GM12878 (cell line): ENCODE results near the gene METRN. TPM values are rescaled to one million over a fixed set of nuclear protein-coding genes. Genes with fewer than 3 reads are reported as not detected.
A peak's percentile ranks its signal among the peaks of the same experiment; 100 is the strongest.

Source experiments
- ATAC-seq: fragments of 200-7000 bp; cut with Tn5 transposase; 3 replicates; pipeline ENCODE4 v1.9.1; 2020; ENCODE audit warnings: mild to moderate bottlenecking, moderate library complexity
- BruUV-seq: library from RNA; stranded (reverse); fragments of 400-500 nt; replicated peaks from 2 replicates; lab custom pipeline; 2021; lab: Mats Ljungman, UMichigan
- CTCF ChIA-PET: fragments of 300-600 bp; sonication (Branson Sonifier 250); formaldehyde crosslinking; extraction: SDS; loops from one replicate; lab custom pipeline; 2021; ENCODE audit warnings: inconsistent platforms; lab: Yijun Ruan, JAX
- POLR2A ChIA-PET: fragments of 350-600 bp; formaldehyde crosslinking; extraction: SDS; loops from one replicate; lab custom pipeline; 2021; ENCODE audit warnings: inconsistent platforms; lab: Charles Lee
- RAD21 ChIA-PET: fragments of 300-600 bp; sonication (Branson Sonifier 250); formaldehyde crosslinking; loops from one replicate; lab custom pipeline; 2023; ENCODE audit warnings: antibody characterized with exemption; ENCODE audit not compliant: unreplicated experiment; lab: Charles Lee
- SMC1A ChIA-PET: fragments of 300-600 bp; sonication (Branson Sonifier 250); formaldehyde crosslinking; loops from one replicate; lab custom pipeline; 2023; ENCODE audit not compliant: unreplicated experiment, uncharacterized antibody; lab: Charles Lee
- DNase-seq: peaks from one replicate; pipeline ENCODE4 v3.0.0-alpha.2; 2011; ENCODE audit warnings: low read depth, low spot score
- FAIRE-seq: peaks from 3 replicates; lab custom pipeline; 2011; peaks lifted over from hg19 to GRCh38; lab: Jason Lieb, UNC
- H2AFZ ChIP-seq: 2 replicates; pipeline ENCODE4 v1.6.0; 2011; ENCODE audit warnings: low read depth, low read length, control low read depth; ENCODE audit not compliant: control insufficient read depth
- H3K27ac ChIP-seq: 2 replicates; pipeline ENCODE4 v1.5.1; 2011; ENCODE audit warnings: control low read depth; ENCODE audit not compliant: control insufficient read depth, insufficient read depth
- H3K27me3 ChIP-seq, 2 experiments: replicated peaks in 1 of 2; 2 replicates each; pipeline versions ENCODE4 v1.6.0 to v1.6.1; 2011; ENCODE audit warnings: low read length in 1 of 2; ENCODE audit not compliant: control insufficient read depth in 2 of 2, insufficient read depth in 2 of 2
- H3K36me3 ChIP-seq, 2 experiments: 2 replicates each; pipeline ENCODE4 v1.5.1; 2011; ENCODE audit warnings: low read length in 1 of 2; ENCODE audit not compliant: control insufficient read depth in 2 of 2, insufficient read depth in 2 of 2
- H3K4me1 ChIP-seq: 2 replicates; pipeline ENCODE4 v1.6.1; 2011; ENCODE audit warnings: mild to moderate bottlenecking, low read length, moderate library complexity, mixed read lengths; ENCODE audit not compliant: control insufficient read depth, insufficient read depth
- H3K4me2 ChIP-seq: 2 replicates; pipeline ENCODE4 v1.6.0; 2011; ENCODE audit warnings: control low read depth; ENCODE audit not compliant: control insufficient read depth, insufficient read depth
- H3K4me3 ChIP-seq: fragments of 200-600 bp; sonication (generic); 2 replicates; pipeline ENCODE4 v1.5.1; 2016
- H3K79me2 ChIP-seq: 2 replicates; pipeline ENCODE4 v1.6.0; 2011; ENCODE audit warnings: low read length; ENCODE audit not compliant: control insufficient read depth, insufficient read depth
- H3K9ac ChIP-seq: 2 replicates; pipeline ENCODE4 v1.8.0; 2011; ENCODE audit warnings: low read length, control low read depth, mixed read lengths; ENCODE audit not compliant: control insufficient read depth, insufficient read depth
- H3K9me3 ChIP-seq: replicated peaks from 3 replicates; pipeline ENCODE4 v1.5.1; 2011; ENCODE audit warnings: mild to moderate bottlenecking, low read length; ENCODE audit not compliant: control insufficient read depth, insufficient read depth
- H4K20me1 ChIP-seq: 2 replicates; pipeline ENCODE4 v1.6.0; 2011; ENCODE audit not compliant: control insufficient read depth, insufficient read depth
- CBX3 ChIP-seq: fragments of 200-600 bp; sonication (generic); IDR thresholded peaks from 2 replicates; pipeline ENCODE4 v1.6.1; 2016; ENCODE audit warnings: low read depth, borderline replicate concordance
- CREM ChIP-seq: IDR thresholded peaks from 2 replicates; pipeline ENCODE4 v1.6.1; 2014; ENCODE audit warnings: antibody characterized with exemption, low read depth
- JUNB ChIP-seq: IDR thresholded peaks from 2 replicates; pipeline ENCODE4 v1.6.1; 2016; ENCODE audit warnings: antibody characterized with exemption, mild to moderate bottlenecking
- MAX ChIP-seq: IDR thresholded peaks from 2 replicates; pipeline ENCODE4 v1.6.1; 2012; ENCODE audit warnings: low read depth, low read length, improper control_type of control experiment
- MYB ChIP-seq: fragments of 150-350 bp; IDR thresholded peaks from 2 replicates; pipeline ENCODE4 v1.6.1; 2014; ENCODE audit warnings: mild to moderate bottlenecking, low read depth, low read length, borderline replicate concordance
- REST ChIP-seq: IDR thresholded peaks from 2 replicates; pipeline ENCODE4 v1.6.1; 2012; ENCODE audit warnings: mild to moderate bottlenecking, low read depth, low read length
- RFX5 ChIP-seq: IDR thresholded peaks from 2 replicates; pipeline ENCODE4 v1.6.1; 2011; ENCODE audit warnings: low read depth, low read length, improper control_type of control experiment
- TARDBP ChIP-seq: IDR thresholded peaks from 2 replicates; pipeline ENCODE4 v1.6.1; 2016; ENCODE audit warnings: borderline replicate concordance
- ZBTB11 ChIP-seq: fragments of 450-650 bp; formaldehyde crosslinking; IDR thresholded peaks from 2 replicates; pipeline ENCODE4 v1.5.0; 2022; ENCODE audit warnings: mild to moderate bottlenecking, missing genetic modification characterization
- WGBS: methylation state at CpG from one replicate; pipeline ENCODE4 v1.1.6; 2016; ENCODE audit warnings: low lambda C conversion rate; ENCODE audit not compliant: insufficient replicate concordance, insufficient coverage; ENCODE audit errors: missing lambda C conversion rate; 5-methylcytosine and 5-hydroxymethylcytosine counted together
- in situ Hi-C: fragments of 300-500 bp; cut with MboI; formaldehyde crosslinking; loops from 9 replicates; pipeline ENCODE4 v1.14.3; 2018; ENCODE audit warnings: mixed read lengths
- intact Hi-C: fragments of 100-400 bp; cut with micrococcal nuclease; formaldehyde crosslinking; loops from one replicate; pipeline ENCODE4 v1.14.2; 2022; ENCODE audit not compliant: unreplicated experiment
- polyA plus RNA-seq, 11 experiments: library from polyadenylated mRNA; depleted of rRNA in 4 of 11; unstranded in 6 of 11; stranded (reverse) in 5 of 11; fragments of >200 nt; fragmentation: Nextera tagmentation in 4 of 11; fragmentation: Illumina TruSeq in 1 of 11; extraction: Ambion mirVana in 4 of 11; extraction: Trizol in 1 of 11; gene quantifications; 1 replicate in 1 of 11; 2 replicates in 10 of 11; pipeline versions ENCODE4 v1.2.1 to v1.2.3, GENCODE V29; 2011 to 2016; ENCODE audit warnings: inconsistent platforms in 2 of 11, missing spikeins in 2 of 11, low read depth in 1 of 11
- total RNA-seq, 4 experiments: library from RNA; depleted of rRNA in 3 of 4; stranded (reverse); fragments of >200 nt in 3 of 4; fragmentation: Illumina TruSeq in 1 of 4; extraction: Trizol in 1 of 4; gene quantifications; 2 replicates each; pipeline versions ENCODE4 v1.2.1 to v1.2.3, GENCODE V29; 2013 to 2021

METRN gene
- total and polyA plus RNA-seq, 10 of the 15 experiments (the other 5 are each of a cell fraction or from before 2014, with no cell fraction given): 0.11 to 12.8 (median 1.1) TPM; not detected in 1

GRCh38 chr16:727291-727977 is 12.5 kb downstream of the METRN start (continued):
- TF ChIP-seq CBX3: no peak
- TF ChIP-seq TARDBP: no peak
- TF ChIP-seq MYB: no peak
- no peak; the same call in 1 of the 2 replicates for TF ChIP-seq MAX

GRCh38 chr16:728131-728889 is 13.4 kb downstream of the METRN start:
- Histone ChIP-seq H3K27ac (no peak overlapping the region), H3K4me1 (peaks cover 13% of the 10 kb centered on the region), H3K36me3 (peaks cover 2% of the 10 kb centered on the region in 2 experiments; a peak in 3 of 4 replicates), H3K9ac (peak overlapping the region; percentile 73; the same call in 1 of the 2 replicates), H3K4me2 (peak overlapping the region; percentile 90), H3K79me2 (no peaks in the 10 kb centered on the region; the same call in 1 of the 2 replicates), H3K4me3 (peak overlapping the region; percentile 65; the same call in 1 of the 2 replicates), H3K27me3 (no peaks in the 10 kb centered on the region), H4K20me1 (no peaks in the 10 kb centered on the region), H3K9me3 (no peaks in the 10 kb centered on the region), H2AFZ (no peak overlapping the region; the same call in 1 of the 2 replicates)
- ChIA-PET CTCF (no interaction called here), SMC1A (interaction anchor here (0.8 kb wide), 1 partner anchor 9 kb away, joined by 4 read pairs; no protein-coding TSS in a partner anchor), RAD21 (interaction anchor here (0.7 to 1.5 kb wide), 5 partner anchors 8 to 995 kb away, joined by 3 to 8 read pairs (median 4); partner anchors contain the start of genes CHTF18 and RPUSD1), POLR2A (interaction anchor here (1.1 to 6.3 kb wide), 4 partner anchors 8 to 92 kb away, joined by 3 to 60 read pairs (median 7); partner anchors contain the start of gene CIAO3)
- under 1% methylated on average over 49 of the region's 80 CpGs for WGBS
- in situ Hi-C loops (no loop called here), intact Hi-C loops (no loop called here)
- DNase-seq (no peak), ATAC-seq (peak; percentile 68), FAIRE-seq (no peak)
- no TSS peak for BruUV-seq
- TF ChIP-seq JUNB: no peak
- TF ChIP-seq REST: no peak
- no peak for TF ChIP-seq CREM
- no peak for TF ChIP-seq ZBTB11 (CRISPR knock-in tag)
- TF ChIP-seq RFX5: no peak
